Neural cell (in vitro differentiated cells): ENCODE measurements around the gene RBM8A. TPM values are rescaled to one million over a fixed set of nuclear protein-coding genes. Genes with fewer than 3 reads are reported as not detected.

ENCODE experiments used
- H2AFZ ChIP-seq: fragments of 200-600, 300-800 bp; sonication (generic), shearing (Covaris generic); 2 replicates; pipeline ENCODE4 v1.6.0; 2014; ENCODE audit warnings: low read depth, mild to moderate bottlenecking, antibody characterized with exemption, low read length, moderate library complexity
- H3F3A ChIP-seq: fragments of 200-600 bp; shearing (Covaris generic); 2 replicates; pipeline ENCODE4 v1.6.1; 2016; ENCODE audit warnings: mild to moderate bottlenecking, moderate library complexity, mixed read lengths, antibody characterized with exemption, low read length; ENCODE audit not compliant: insufficient read depth, poor library complexity, severe bottlenecking
- H3K27ac ChIP-seq: fragments of 200-600, 300-800 bp; sonication (generic), shearing (Covaris generic); 2 replicates; pipeline ENCODE4 v1.5.1; 2014; ENCODE audit warnings: mild to moderate bottlenecking, low read length, moderate library complexity
- H3K27me3 ChIP-seq: fragments of 300-800, 200-600 bp; sonication (generic), shearing (Covaris generic); 2 replicates; pipeline ENCODE4 v1.6.0; 2014; ENCODE audit warnings: mild to moderate bottlenecking, low read depth, low read length, moderate library complexity; ENCODE audit not compliant: insufficient read depth
- H3K36me3 ChIP-seq: fragments of 300-800, 200-600 bp; sonication (generic), shearing (Covaris generic); 2 replicates; pipeline ENCODE4 v1.5.1; 2014; ENCODE audit warnings: mild to moderate bottlenecking, antibody characterized with exemption, low read length, moderate library complexity; ENCODE audit not compliant: insufficient read depth
- H3K4me2 ChIP-seq: fragments of 300-800, 200-600 bp; sonication (generic), shearing (Covaris generic); 2 replicates; pipeline ENCODE4 v1.6.0; 2014; ENCODE audit warnings: mild to moderate bottlenecking, low read length
- H3K4me3 ChIP-seq: fragments of 300-800, 200-600 bp; sonication (generic), shearing (Covaris generic); 2 replicates; pipeline ENCODE4 v1.5.1; 2014; ENCODE audit warnings: mild to moderate bottlenecking, low read length, moderate library complexity
- H3K79me2 ChIP-seq: fragments of 200-600 bp; shearing (Covaris generic); replicated peaks from 2 replicates; pipeline ENCODE4 v1.6.0; 2014; ENCODE audit warnings: mild to moderate bottlenecking, low read length, moderate library complexity; ENCODE audit not compliant: insufficient read depth
- H3K9ac ChIP-seq: fragments of 300-800, 200-600 bp; sonication (generic), shearing (Covaris generic); 2 replicates; pipeline ENCODE4 v1.6.1; 2016; ENCODE audit warnings: mild to moderate bottlenecking, low read length, mixed read lengths
- H3K9me2 ChIP-seq: fragments of 200-600 bp; shearing (Covaris generic); 2 replicates; pipeline ENCODE4 v1.6.1; 2016; ENCODE audit warnings: mild to moderate bottlenecking, low read length, mixed read lengths; ENCODE audit not compliant: insufficient read depth
- H3K9me3 ChIP-seq: fragments of 200-600, 300-800 bp; sonication (generic), shearing (Covaris generic); 2 replicates; pipeline ENCODE4 v1.6.1; 2016; ENCODE audit warnings: mild to moderate bottlenecking, mixed run types, low read length, moderate library complexity, mixed read lengths
- H4K20me1 ChIP-seq: fragments of 200-600 bp; shearing (Covaris generic); 2 replicates; pipeline ENCODE4 v1.6.1; 2016; ENCODE audit warnings: mild to moderate bottlenecking, mixed run types; ENCODE audit not compliant: insufficient read depth
- EP300 ChIP-seq: fragments of 450-650 bp; conservative IDR thresholded peaks from 2 replicates; pipeline ENCODE4 v1.6.1; 2014; ENCODE audit warnings: antibody characterized with exemption, mild to moderate bottlenecking, moderate library complexity; ENCODE audit not compliant: poor library complexity, severe bottlenecking
- EZH2 ChIP-seq: fragments of 200-600, 300-800 bp; shearing (Covaris generic), sonication (generic); IDR thresholded peaks from 2 replicates; pipeline ENCODE4 v1.6.1; 2014; ENCODE audit warnings: antibody characterized with exemption, low read length, borderline replicate concordance, mild to moderate bottlenecking; ENCODE audit not compliant: insufficient read depth, poor library complexity, severe bottlenecking
- MXI1 ChIP-seq: fragments of 450-650 bp; conservative IDR thresholded peaks from 2 replicates; pipeline ENCODE4 v1.6.1; 2014; ENCODE audit warnings: antibody characterized with exemption, mild to moderate bottlenecking; ENCODE audit not compliant: poor library complexity, severe bottlenecking
- POLR2AphosphoS5 ChIP-seq: IDR thresholded peaks from 2 replicates; pipeline ENCODE4 v1.6.1; 2012
- RAD21 ChIP-seq: fragments of 450-650 bp; conservative IDR thresholded peaks from 2 replicates; pipeline ENCODE4 v1.6.1; 2014; ENCODE audit warnings: antibody characterized with exemption, mild to moderate bottlenecking, moderate library complexity
- REST ChIP-seq: IDR thresholded peaks from 2 replicates; pipeline ENCODE4 v1.6.1; 2012; ENCODE audit warnings: borderline replicate concordance
- SMC3 ChIP-seq: fragments of 450-650 bp; conservative IDR thresholded peaks from 2 replicates; pipeline ENCODE4 v1.6.1; 2014; ENCODE audit warnings: antibody characterized with exemption, mild to moderate bottlenecking, moderate library complexity; ENCODE audit not compliant: poor library complexity
- TAF1 ChIP-seq: IDR thresholded peaks from 2 replicates; pipeline ENCODE4 v1.6.1; 2012; ENCODE audit warnings: low read depth
- polyA plus RNA-seq: library from polyadenylated mRNA; depleted of rRNA; stranded (reverse); fragments of >200 nt; gene quantifications from 2 replicates; pipeline ENCODE4 v1.2.3, GENCODE V29; 2014
- TF ChIP-seq, protein P1 (sequence below): fragments of 450-650 bp; IDR thresholded peaks from 2 replicates; pipeline ENCODE4 v1.5.1; 2014; ENCODE audit warnings: antibody characterized with exemption, mild to moderate bottlenecking, moderate library complexity; ENCODE audit not compliant: poor library complexity, severe bottlenecking

Gene RBM8A
- polyA plus RNA-seq, 1 donor from 2014 or later: 366 TPM

- Histone ChIP-seq H3K27ac (no peak overlapping the region), H3K79me2 (no peaks in the 10 kb centered on the region), H3K27me3 (no peaks in the 10 kb centered on the region), H3K36me3 (no peaks in the 10 kb centered on the region), H4K20me1 (no peaks in the 10 kb centered on the region), H3K9me2 (no peaks in the 10 kb centered on the region), H3K9me3 (no peaks in the 10 kb centered on the region), H2AFZ (no peak overlapping the region), H3K9ac (no peak overlapping the region), H3K4me2 (no peak overlapping the region), H3K4me3 (no peak overlapping the region), H3F3A (no peaks in the 10 kb centered on the region)
- TF ChIP-seq RAD21: no peak
- TF ChIP-seq EZH2: no peak
- no peak for TF ChIP-seq SMC3
- no peak for TF ChIP-seq TAF1
- no peak for TF ChIP-seq REST
- TF ChIP-seq, protein P1, sequence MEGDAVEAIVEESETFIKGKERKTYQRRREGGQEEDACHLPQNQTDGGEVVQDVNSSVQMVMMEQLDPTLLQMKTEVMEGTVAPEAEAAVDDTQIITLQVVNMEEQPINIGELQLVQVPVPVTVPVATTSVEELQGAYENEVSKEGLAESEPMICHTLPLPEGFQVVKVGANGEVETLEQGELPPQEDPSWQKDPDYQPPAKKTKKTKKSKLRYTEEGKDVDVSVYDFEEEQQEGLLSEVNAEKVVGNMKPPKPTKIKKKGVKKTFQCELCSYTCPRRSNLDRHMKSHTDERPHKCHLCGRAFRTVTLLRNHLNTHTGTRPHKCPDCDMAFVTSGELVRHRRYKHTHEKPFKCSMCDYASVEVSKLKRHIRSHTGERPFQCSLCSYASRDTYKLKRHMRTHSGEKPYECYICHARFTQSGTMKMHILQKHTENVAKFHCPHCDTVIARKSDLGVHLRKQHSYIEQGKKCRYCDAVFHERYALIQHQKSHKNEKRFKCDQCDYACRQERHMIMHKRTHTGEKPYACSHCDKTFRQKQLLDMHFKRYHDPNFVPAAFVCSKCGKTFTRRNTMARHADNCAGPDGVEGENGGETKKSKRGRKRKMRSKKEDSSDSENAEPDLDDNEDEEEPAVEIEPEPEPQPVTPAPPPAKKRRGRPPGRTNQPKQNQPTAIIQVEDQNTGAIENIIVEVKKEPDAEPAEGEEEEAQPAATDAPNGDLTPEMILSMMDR: no peak
- no peak for TF ChIP-seq EP300
- no peak for TF ChIP-seq POLR2AphosphoS5
- TF ChIP-seq MXI1: no peak
These were observed 45.3 kb upstream of the RBM8A start for GRCh38 chr1:145972580-145972979.

DNA sequence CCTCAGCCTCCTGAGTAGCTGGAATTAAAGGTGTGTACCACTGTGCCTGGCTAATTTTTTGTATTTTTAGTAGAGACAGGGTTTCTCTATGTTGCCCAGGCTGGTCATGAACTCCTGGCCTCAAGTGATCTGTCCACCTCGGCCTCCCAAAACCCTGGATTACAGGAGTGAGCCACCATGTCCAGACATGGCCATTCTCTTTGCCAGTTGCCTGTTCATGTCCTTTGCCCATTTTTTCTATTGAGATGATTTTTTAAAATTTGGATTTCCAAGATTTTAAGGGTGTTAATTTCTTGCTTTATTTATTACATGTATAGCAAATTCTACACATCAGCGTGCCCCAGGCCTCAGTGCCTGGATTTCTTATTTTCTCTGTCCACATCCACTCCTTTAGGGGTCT, 40.0 kb upstream of the RBM8A start:
- TF ChIP-seq REST (no peak), MXI1 (no peak), EP300 (no peak), TAF1 (no peak)
- Histone ChIP-seq H3K27ac (no peak overlapping the region), H3K9ac (no peak overlapping the region), H3K27me3 (peaks cover under 1% of the 10 kb centered on the region), H3K9me3 (no peaks in the 10 kb centered on the region), H3K9me2 (no peaks in the 10 kb centered on the region), H3K4me2 (no peak overlapping the region), H3K36me3 (no peaks in the 10 kb centered on the region), H2AFZ (no peak overlapping the region), H3K4me3 (no peak overlapping the region), H3F3A (peaks cover 7% of the 10 kb centered on the region), H4K20me1 (no peaks in the 10 kb centered on the region), H3K79me2 (no peaks in the 10 kb centered on the region)
